Adipose tissue (tissue), 3 donors: Measurements from ENCODE around the gene TBCB. TPM values are rescaled to one million over a fixed set of nuclear protein-coding genes. Genes with fewer than 3 reads are reported as not detected.

ENCODE experiments used
- H3K27ac ChIP-seq: one replicate; pipeline ENCODE4 v1.5.1; 2013; ENCODE audit warnings: low read depth, low read length
- WGBS, 3 donors: extraction: QIAGEN DNeasy Blood & Tissue Kit; methylation state at CpG; one replicate each; pipeline ENCODE4 v1.1.7; 2013; 5-methylcytosine and 5-hydroxymethylcytosine counted together
- polyA plus RNA-seq, 3 donors: library from polyadenylated mRNA; stranded (reverse); fragments of 200-250 nt; gene quantifications; one replicate each; pipeline ENCODE4 v1.2.3, GENCODE V29; 2013
- donor health status: healthy with polysubstance abuse.
- donor health status: Bipolar disorder and iron deficiency.
- donor health status: healthy.

TBCB gene
- polyA plus RNA-seq, 3 donors: 63.0 to 153 (median 149) TPM

DNA sequence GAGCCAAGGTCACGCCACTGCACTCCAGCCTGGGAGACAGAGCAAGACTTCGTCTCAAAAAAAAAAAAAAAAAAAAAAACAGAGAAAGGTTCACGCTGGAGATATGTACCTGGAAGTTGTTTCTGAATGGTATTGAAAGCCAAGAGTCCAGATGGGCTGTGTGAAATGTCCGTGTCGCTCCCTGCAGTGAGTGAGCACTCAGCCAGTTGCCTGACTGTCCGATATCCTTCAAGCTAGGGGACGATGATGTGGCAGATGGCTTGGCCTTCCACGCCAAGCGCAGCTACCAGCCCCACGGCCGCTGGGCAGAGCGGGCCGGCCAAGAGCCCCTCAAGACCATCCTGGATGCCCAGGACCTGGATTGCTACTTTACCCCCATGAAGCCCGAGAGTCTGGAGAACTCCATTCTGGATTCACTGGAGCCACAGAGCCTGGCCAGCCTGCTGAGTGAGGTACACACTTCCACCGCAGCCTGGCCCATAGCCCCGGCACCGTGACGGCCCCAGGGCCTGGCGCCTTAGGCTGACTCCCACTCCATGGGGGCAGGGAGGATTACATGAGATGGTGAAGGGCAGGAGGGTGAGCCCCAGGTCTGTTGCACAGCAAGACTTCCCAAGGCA, 16.0 kb upstream of the TBCB start:
- WGBS, 3 donors: 90 to 95% (median 90%) methylated on average over 18 to 19 of the region's 19 CpGs

DNA sequence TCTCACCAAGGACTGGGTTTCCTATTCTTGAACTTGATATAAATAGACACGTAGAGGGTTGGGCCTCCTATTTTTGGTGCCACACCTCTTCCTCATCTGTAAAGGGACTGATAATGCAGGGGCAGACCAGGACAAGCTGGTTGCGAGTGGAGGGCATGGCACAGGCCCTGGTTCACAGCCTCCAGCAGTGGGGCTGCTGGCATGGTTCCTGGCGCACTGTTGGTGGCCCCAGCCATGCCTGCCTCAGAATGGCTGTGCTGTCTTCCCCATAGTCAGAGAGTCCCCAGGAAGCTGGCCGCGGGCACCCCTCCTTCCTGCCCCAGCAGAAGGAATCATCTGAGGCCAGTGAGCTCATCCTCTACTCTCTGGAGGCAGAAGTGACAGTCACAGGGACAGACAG, 14.8 kb upstream of the TBCB start:
- H3K27ac ChIP-seq: no peak overlapping the region
- WGBS, 3 donors: 72 to 88% (median 77%) methylated on average over 4 to 5 of the region's 5 CpGs

More for the DNA sequence above, 16.0 kb upstream of the TBCB start:
- H3K27ac ChIP-seq: no peak overlapping the region

- WGBS, 3 donors: 90 to 95% (median 91%) methylated on average over 27 of the region's 27 CpGs
- no peak overlapping the region for H3K27ac ChIP-seq
These were observed 13.5 kb upstream of the TBCB start for GRCh38 chr19:36101550-36102327.

GRCh38 chr19:36103040-36103626, 12.1 kb upstream of the TBCB start:
- H3K27ac ChIP-seq: no peak overlapping the region
- WGBS, 3 donors: 90 to 96% (median 94%) methylated on average over 24 of the region's 24 CpGs

GRCh38 chr19:36103842-36104552, 11.3 kb upstream of the TBCB start:
- 91 to 92% (median 92%) methylated on average over 12 of the region's 12 CpGs for WGBS, 3 donors
- H3K27ac ChIP-seq: no peak overlapping the region

- WGBS, 3 donors: 90 to 93% (median 91%) methylated on average over 6 of the region's 6 CpGs
- H3K27ac ChIP-seq: no peak overlapping the region
These were observed 8.8 kb upstream of the TBCB start for GRCh38 chr19:36106441-36106840.

DNA sequence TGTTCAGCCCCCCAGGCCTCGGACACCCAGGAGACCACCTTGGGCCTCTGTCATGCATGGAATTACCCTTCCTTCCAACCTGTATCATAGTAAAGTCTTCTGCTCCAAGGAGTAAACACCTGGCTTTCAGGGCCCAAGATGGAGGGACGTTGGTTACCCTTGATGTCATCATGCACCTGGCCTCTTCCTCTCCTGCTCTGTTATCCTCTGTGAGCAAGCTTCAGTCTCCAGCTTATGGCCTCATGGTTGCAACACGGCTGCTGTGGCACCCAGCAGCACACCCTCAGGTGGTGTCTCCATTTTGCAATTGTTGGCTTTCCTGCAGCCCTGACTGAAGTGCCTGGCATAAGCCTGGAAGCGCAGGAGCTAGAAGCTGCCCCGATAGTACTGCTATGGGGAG, 8.3 kb upstream of the TBCB start:
- 89 to 95% (median 92%) methylated on average over 5 of the region's 5 CpGs for WGBS, 3 donors

DNA sequence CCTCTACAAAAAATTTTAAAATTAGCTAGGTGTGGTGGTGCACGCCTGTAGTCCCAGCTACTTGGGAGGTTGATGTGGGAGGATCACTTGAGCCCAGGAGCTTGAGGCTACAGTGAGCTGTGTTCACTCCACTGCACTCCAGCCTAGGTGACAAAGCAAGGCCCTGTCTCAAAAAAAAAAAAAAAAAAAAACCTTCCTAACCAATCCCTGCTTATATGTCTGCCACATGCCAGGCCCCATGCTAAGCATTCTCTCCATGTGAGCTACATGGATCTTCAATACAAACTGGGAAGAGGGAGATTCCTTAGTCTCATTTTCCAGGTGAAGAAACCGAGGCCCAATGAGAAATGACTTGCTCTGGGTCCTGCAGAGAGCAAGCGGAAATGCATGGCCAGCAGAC, 6.6 kb upstream of the TBCB start:
- 96 to 97% (median 97%) methylated on average over 3 of the region's 3 CpGs for WGBS, 3 donors
- H3K27ac ChIP-seq: no peak overlapping the region

More for the DNA sequence above, 8.3 kb upstream of the TBCB start:
- no peak overlapping the region for H3K27ac ChIP-seq

DNA sequence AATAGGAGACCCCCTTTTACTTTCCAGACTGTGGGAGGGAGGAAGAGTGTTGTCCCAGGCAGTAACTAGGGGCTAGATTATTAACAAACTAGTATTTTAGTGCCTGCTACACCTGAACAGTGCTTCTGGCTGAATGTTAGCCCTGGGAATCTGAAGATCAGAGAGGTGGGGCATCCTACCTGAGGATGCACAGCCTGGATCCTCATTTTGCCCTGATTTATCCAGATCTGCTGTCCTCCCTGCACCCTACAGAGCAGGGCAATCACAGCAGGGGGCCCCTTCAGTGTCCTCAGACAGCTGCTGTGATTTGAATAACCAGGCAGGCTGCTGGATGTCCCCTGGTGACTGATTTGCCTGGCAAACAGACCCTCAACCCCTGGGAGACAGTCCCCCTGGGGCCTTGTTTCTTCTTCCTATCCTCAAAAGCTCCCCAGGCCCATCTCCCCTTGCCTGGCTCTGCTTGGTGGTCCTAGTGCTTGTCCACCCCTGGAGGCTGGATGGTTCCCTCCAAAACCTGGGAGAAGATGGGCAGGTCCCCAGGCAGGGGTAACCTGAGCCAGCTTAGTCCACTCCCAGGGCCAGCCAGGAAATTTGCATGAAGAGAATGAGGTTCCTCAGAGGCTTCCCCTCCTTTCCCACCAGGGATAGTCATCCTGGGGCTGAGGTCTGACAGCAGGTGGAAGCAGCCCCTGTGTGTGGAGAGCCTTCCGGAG, 4.6 kb upstream of the TBCB start, which contains the start of gene OVOL3:
Gene OVOL3 (plus strand): TSS at position 657 of the 713 bp plus-strand sequence. CDS start 60 bp downstream, outside the sequence.
- 38 to 92% methylated on average over 1 of the region's 1 CpG; no CpG with 5 or more reads in 1 of the 3 donors for WGBS, 3 donors
- no peak within 1 kb of the TSS for H3K27ac ChIP-seq

DNA sequence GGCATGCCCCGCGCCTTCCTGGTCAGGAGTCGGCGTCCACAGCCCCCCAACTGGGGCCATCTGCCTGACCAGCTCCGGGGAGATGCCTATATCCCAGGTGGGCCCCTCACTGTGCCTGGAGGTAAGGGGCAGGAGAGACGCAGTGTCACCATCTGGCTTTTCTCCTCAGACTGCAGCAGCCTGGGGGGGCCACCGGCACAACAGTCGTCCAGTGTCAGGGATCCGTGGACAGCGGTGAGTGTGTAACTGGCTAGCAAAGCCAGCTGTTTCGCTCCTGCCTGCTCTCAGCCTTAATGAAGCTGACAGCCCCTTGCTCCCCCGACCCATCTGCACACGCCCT, 4.1 kb upstream of the TBCB start:
- WGBS, 3 donors: 79 to 86% (median 85%) methylated on average over 11 to 13 of the region's 13 CpGs
- H3K27ac ChIP-seq: no peak overlapping the region

- 96 to 98% (median 96%) methylated on average over 10 of the region's 10 CpGs for WGBS, 3 donors
- no peak overlapping the region for H3K27ac ChIP-seq
These were observed 2.6 kb upstream of the TBCB start for GRCh38 chr19:36112678-36113077.

- WGBS, 3 donors: 85 to 91% (median 89%) methylated on average over 34 of the region's 34 CpGs
- H3K27ac ChIP-seq: no peak overlapping the region
These were observed 1.8 kb upstream of the TBCB start for GRCh38 chr19:36113425-36113824.

- H3K27ac ChIP-seq: peak overlapping the region; percentile 13
- WGBS, 3 donors: 3 to 12% (median 10%) methylated on average over 48 of the region's 48 CpGs
These were observed 1.2 kb upstream of the TBCB start for GRCh38 chr19:36113894-36114720.

DNA sequence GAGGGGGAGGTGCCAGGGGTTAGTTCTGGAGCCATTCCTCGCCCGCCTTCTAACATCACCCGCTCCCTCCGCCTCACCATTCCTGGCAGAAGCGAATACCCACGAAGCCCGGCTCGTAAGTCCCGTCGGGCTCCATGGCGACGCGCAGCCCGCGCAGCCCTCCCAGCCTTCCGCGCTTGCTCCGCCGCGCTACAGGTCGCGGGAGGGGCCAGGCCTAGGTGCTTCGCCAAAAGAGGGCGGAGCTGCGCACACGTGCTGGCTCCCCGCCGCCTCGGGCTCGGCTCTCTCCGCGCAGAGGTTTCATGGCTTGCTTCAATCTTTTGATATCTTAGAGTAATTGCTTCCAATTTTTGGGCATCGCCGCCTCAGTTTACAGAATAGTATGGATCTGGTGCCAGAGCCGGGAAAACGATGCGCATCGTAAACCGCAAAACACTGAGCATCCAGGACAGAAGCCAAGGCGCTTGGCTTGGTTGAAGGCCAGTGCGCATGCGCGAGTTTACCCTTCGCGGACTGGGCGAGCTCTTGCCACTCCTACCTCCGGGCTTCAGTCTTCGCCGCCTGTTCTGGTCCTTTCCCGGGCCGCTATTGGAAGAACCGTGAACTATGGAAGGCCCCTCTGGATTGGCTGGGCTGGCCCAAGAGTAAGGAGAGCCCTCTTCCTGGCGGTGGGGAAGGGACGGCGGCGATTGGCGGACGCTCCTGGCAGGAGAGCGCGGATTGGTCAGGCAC, 381 bp upstream of the TBCB start, which contains the start of gene POLR2I:
Gene POLR2I (minus strand): TSS at position 155 of the 732 bp plus-strand sequence. CDS start 19 bp downstream, at position 136.
- H3K27ac ChIP-seq: peak within 1 kb of the TSS; percentile 13
- whole genome bisulfite sequencing, 3 donors: 0% methylated on average over 60 of the region's 60 CpGs

DNA sequence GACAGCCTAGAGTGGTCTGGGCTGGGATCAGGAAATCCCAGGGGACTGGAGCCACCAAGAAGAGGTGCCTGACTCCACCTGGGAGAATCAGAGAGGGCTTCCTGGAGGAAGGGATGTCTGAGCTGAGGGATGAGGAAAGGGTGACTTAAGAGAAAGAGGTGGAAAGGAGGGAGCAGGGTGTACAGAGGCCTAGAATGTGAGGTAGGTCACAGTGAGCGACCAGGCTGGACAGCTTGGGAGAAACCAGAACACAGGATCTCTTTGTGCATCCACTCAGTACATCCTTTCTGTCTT, 1.0 kb downstream of the TBCB start:
- WGBS, 3 donors: 94 to 100% (median 97%) methylated on average over 1 of the region's 1 CpG
- no peak overlapping the region for H3K27ac ChIP-seq

DNA sequence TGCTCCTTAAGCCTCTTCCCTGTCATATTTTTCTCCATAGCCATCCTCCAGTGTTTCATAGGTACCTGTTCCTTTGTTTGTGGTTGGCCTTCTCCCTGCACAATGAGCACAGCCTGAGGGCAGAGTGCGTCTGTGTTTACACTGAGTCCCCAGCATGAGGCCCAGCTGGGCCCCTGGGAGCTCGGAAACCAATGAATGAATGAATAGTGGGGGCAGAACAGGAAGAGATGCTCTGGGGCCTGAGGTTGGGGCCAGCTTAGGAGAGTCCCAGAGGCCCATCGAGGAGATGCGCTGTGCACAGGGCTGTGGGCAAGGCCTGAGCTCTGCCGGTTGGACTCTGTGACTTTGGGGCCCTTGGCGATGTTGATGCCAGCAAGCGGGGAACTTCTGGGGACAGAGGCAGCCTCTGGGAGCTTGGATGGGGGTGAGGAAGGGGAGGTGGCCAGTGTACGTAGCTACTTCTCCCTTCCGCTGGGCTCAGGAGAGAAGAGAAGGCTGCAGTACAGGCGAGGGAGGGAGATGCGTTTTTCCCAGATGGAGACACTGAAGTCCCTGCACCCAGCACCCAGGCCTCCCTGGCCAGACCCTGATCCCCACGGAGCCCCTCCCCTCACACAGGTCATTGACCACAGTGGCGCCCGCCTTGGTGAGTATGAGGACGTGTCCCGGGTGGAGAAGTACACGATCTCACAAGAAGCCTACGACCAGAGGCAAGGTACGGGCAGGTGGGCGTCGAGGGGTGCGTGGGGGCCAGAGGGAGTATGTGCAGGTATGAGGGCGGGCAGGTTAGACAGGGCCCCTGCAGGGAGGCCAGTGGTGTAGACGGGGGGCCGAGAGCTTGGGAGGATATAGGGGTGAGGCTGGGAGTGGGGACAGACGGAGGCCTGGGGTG, 5.1 kb downstream of the TBCB start:
- WGBS, 3 donors: 89 to 91% (median 89%) methylated on average over 25 to 26 of the region's 26 CpGs
- H3K27ac ChIP-seq: no peak overlapping the region
